Activated CD8-positive, alpha-beta memory T cell treated with anti-CD3 and anti-CD28 coated beads, Interleukin-2, amount 50 U/mL, for 4 hours (primary cell): ENCODE results near the gene SLX1A.
"Not testable (repeated sequence)": the region's sequence is repeated elsewhere in the genome, so short reads cannot be mapped to it uniquely, and the experiment has no call there.

Experiments
- DNase-seq: peaks from one replicate; pipeline ENCODE4 v3.0.0-alpha.2; 2020

Gene SLX1A

GRCh38 chr16:30184891-30185682 is 8.6 kb upstream of the SLX1A start:
- peak; percentile 29 for DNase-seq

- DNase-seq = peak; percentile 80
Measured at GRCh38 chr16:30185683-30186421, 7.8 kb upstream of the SLX1A start.

GRCh38 chr16:30186444-30186781 is 7.3 kb upstream of the SLX1A start:
- DNase-seq = no peak

GRCh38 chr16:30186782-30187555 is 6.7 kb upstream of the SLX1A start:
- DNase-seq = peak; percentile 91

GRCh38 chr16:30187556-30187865 is 6.2 kb upstream of the SLX1A start:
- DNase-seq = no peak

- peak; percentile 17 for DNase-seq
Measured at GRCh38 chr16:30187971-30188561, 5.6 kb upstream of the SLX1A start.

GRCh38 chr16:30191158-30191557 is 2.5 kb upstream of the SLX1A start:
- DNase-seq = not testable (repeated sequence)

- not testable (repeated sequence) for DNase-seq
Measured at GRCh38 chr16:30193098-30193497, 577 bp upstream of the SLX1A start.

- DNase-seq = not testable (repeated sequence)
Measured at GRCh38 chr16:30194172-30194925, 674 bp downstream of the SLX1A start.

GRCh38 chr16:30197001-30197400 is 3.3 kb downstream of the SLX1A start:
- DNase-seq = not testable (repeated sequence)

- not testable (repeated sequence) for DNase-seq
Measured at GRCh38 chr16:30199049-30199448, 5.4 kb downstream of the SLX1A start, which contains the start of gene SULT1A3. Gene SULT1A3, plus strand, starts transcription at chr16:30199255. Its CDS starts 1,474 bp downstream, at chr16:30200729.

GRCh38 chr16:30199608-30200343 is 6.1 kb downstream of the SLX1A start:
- not testable (repeated sequence) for DNase-seq

- peak; percentile 16 for DNase-seq
Measured at GRCh38 chr16:30205541-30206236, 12.0 kb downstream of the SLX1A start.

GRCh38 chr16:30206252-30206651 is 12.6 kb downstream of the SLX1A start:
- DNase-seq = not testable (repeated sequence)

GRCh38 chr16:30207063-30207704 is 13.5 kb downstream of the SLX1A start:
- not testable (repeated sequence) for DNase-seq

GRCh38 chr16:30209032-30209431 is 15.4 kb downstream of the SLX1A start:
- peak; percentile 18 for DNase-seq

- DNase-seq = not testable (repeated sequence)
Measured at GRCh38 chr16:30211414-30211813, 17.7 kb downstream of the SLX1A start.

- peak; percentile 7 for DNase-seq
Measured at GRCh38 chr16:30217082-30217481, 23.4 kb downstream of the SLX1A start.
